Fibroblast of mammary gland (primary cell): Measurements from ENCODE around the gene AFG1L.

Experiments
- DNase-seq: peaks from one replicate; pipeline ENCODE4 v3.0.0-alpha.2; 2010; ENCODE audit warnings: low read depth
- H3K4me3 ChIP-seq: 2 replicates; pipeline ENCODE4 v1.5.1; 2011; ENCODE audit warnings: low read depth, mild to moderate bottlenecking, low read length, moderate library complexity; ENCODE audit not compliant: control insufficient read depth
- TF ChIP-seq, protein P1 (sequence below): conservative IDR thresholded peaks from 2 replicates; pipeline ENCODE4 v1.5.1; 2011; ENCODE audit warnings: low read depth, low read length, inconsistent platforms; ENCODE audit not compliant: control insufficient read depth, insufficient read depth

The AFG1L gene

DNA sequence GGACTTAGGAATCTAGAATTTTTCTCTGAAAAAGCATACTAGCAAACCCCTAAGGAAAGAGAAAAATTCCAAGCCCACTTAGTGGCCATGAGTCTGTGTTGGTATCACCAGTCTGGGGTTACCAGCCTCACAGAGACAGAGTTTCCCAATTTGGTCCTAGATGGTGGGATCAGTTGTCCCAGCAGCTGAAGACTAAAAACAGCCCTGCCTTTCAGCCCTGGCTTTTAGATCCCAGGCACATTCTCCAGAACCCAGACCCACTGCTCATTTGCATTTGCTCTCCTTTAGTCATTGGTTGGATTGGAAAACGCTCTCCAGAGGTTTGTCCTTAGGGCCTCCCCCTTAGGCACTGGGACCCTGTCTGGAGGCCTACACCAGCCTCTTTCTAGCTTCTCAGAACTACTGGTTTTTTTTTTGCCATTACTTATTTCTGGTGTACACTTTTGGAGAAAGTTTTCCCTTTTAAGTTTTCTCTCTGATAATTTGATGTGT lies 226.8 kb downstream of the AFG1L start:
- H3K4me3 ChIP-seq, result no peak overlapping the region
- TF ChIP-seq, protein P1, sequence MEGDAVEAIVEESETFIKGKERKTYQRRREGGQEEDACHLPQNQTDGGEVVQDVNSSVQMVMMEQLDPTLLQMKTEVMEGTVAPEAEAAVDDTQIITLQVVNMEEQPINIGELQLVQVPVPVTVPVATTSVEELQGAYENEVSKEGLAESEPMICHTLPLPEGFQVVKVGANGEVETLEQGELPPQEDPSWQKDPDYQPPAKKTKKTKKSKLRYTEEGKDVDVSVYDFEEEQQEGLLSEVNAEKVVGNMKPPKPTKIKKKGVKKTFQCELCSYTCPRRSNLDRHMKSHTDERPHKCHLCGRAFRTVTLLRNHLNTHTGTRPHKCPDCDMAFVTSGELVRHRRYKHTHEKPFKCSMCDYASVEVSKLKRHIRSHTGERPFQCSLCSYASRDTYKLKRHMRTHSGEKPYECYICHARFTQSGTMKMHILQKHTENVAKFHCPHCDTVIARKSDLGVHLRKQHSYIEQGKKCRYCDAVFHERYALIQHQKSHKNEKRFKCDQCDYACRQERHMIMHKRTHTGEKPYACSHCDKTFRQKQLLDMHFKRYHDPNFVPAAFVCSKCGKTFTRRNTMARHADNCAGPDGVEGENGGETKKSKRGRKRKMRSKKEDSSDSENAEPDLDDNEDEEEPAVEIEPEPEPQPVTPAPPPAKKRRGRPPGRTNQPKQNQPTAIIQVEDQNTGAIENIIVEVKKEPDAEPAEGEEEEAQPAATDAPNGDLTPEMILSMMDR, result no peak
- no peak for DNase-seq

DNA sequence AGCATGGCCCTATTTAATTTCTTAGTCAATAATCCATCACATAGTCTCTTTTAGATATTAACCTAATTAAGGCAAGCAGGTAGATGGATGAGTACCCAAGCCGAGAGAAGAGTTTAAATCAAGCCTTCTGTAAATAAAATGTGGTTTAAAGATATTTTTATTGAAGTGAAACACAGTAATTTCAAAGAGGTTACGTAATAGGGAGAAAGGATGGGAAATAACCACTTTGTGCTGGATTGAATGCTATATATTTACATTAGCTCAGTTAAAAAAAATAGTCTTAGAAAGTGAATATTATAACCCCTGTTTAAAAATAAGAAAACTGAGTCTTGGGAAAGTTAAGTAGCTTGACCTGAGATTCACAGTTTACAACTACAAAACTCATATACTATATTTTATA lies 228.8 kb downstream of the AFG1L start:
- DNase-seq, result no peak
- TF ChIP-seq, protein P1, result no peak

DNA sequence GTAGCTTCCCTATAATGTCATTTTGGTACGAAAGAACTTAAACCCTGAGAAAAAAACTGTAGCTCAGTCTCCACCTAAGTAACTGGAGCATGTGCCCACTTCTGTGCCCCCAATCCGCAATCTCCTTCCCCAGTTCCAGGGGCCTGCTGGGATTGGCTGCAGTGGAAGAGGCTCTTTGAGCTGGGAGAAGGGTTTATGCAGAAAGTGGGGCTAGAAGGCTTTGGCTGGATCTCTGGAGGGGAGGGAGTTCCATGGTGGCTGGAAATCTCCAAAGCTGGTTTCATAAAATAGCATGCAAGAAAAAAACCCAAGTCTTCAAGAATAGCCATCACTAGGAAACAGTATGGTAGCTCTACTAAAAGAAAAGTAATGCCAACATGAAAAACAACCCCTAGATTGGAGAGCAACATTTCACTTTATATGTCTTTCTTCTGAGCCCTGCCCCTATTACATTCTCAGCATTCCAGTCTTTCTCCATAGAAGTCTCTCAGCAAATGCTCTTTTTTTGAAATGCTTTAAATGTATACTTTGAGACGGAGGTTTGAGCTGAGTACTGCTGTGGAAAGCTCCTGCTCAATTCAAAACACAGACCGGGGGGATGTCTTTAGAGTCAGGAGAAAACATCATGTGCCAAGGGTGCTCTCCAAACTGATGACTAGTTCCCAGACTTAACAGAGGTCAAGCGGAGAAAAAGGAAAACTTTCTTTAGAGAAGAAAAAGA lies 229.8 kb downstream of the AFG1L start:
- TF ChIP-seq, protein P1, result no peak
- no peak overlapping the region for H3K4me3 ChIP-seq
- DNase-seq, result no peak

More for the DNA sequence above, 228.8 kb downstream of the AFG1L start:
- H3K4me3 ChIP-seq, result no peak overlapping the region

DNA sequence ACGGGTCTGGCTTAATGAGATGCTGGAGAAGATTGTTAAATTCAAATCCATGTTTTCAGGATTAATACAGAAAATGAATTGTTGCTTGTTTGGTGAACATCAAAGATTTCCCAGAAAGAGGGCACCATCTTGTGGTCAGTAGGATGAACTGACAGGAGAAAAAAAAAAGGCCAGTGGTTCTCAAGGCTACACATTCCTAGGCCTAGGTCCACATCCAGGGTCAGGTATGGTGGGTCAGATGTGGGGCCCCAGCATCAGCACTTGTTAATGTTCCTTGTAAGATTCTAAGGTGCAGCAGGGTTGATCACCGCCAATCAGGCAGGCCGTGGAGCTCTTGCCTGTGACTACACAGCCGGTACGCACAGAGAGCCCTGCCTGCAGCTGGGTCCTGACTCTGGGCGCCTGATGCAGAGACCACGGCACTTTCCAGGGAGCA lies 231.9 kb downstream of the AFG1L start:
- peak; percentile 55 for DNase-seq
- no peak overlapping the region for H3K4me3 ChIP-seq
- TF ChIP-seq, protein P1, result peak; percentile 81

DNA sequence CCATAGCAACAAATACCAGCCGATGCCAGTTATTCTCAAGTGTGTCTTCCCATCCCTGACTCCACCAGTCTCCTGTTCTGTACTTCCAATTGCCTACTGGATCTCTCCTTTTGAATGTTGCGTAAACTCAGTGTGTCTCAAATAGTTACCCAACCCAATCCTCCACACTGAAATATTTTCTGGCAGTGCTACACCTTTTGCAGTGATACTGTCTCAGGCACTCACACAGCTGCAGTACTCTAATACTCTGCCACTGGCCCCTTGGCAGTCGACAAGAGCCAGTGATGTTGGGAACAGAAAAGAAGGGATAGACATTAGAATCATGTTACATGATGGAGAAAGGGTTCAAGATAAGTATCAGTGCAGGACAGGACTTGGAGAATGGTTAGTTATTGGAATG lies 234.0 kb downstream of the AFG1L start:
- TF ChIP-seq, protein P1, result no peak
- no peak for DNase-seq
- no peak overlapping the region for H3K4me3 ChIP-seq

DNA sequence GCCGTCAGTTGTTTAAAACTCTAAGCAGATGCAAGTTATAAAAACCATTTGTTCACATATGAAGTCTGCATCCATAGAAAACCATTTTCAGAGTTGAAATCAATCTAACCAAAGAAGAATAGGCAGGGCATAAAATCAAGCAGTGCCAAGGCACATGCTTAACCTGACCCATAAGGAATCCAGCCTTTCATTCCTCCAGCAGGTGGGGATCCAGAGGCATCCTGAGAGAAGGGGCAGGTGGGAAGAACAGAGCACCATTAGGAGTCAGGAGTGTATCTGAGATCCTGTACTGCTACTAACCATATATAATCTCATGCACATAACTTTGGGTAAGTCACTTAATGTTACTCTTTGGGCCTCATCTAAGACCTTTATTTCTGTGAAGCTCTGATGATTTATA lies 236.5 kb downstream of the AFG1L start:
- H3K4me3 ChIP-seq, result no peak overlapping the region
- TF ChIP-seq, protein P1, result no peak
- DNase-seq, result no peak
